H1 (cell line): ENCODE results near the gene XK. TPM values are rescaled to one million over a fixed set of nuclear protein-coding genes. Genes with fewer than 3 reads are reported as not detected.

ENCODE experiments used
- ATF2 ChIP-seq: IDR thresholded peaks from 2 replicates; pipeline ENCODE4 v1.6.1; 2012; ENCODE audit warnings: low read length, inconsistent platforms
- BACH1 ChIP-seq: IDR thresholded peaks from 2 replicates; pipeline ENCODE4 v1.6.1; 2012; ENCODE audit warnings: low read length, improper control_type of control experiment
- CBX5 ChIP-seq: fragments of 300-800, 300-1000 bp; sonication (generic); IDR thresholded peaks from 2 replicates; pipeline ENCODE4 v1.7.1; 2016; ENCODE audit warnings: antibody characterized with exemption, low read length, low read depth
- EP300 ChIP-seq, 2 experiments: IDR thresholded peaks; 1 replicate in 1 of 2; 2 replicates in 1 of 2; pipeline ENCODE4 v1.6.1; 2011 to 2012; ENCODE audit warnings: low read depth in 2 of 2, low read length in 2 of 2, mild to moderate bottlenecking in 2 of 2, borderline replicate concordance in 1 of 2, inconsistent platforms in 1 of 2, moderate library complexity in 1 of 2
- EZH2 ChIP-seq: fragments of 200-600 bp; sonication (generic); IDR thresholded peaks from 2 replicates; pipeline ENCODE4 v1.7.1; 2012; ENCODE audit warnings: low read depth, mild to moderate bottlenecking, moderate library complexity, low read length, inconsistent platforms; ENCODE audit not compliant: severe bottlenecking
- FOSL1 ChIP-seq: IDR thresholded peaks from 2 replicates; pipeline ENCODE4 v1.6.1; 2011; ENCODE audit warnings: mild to moderate bottlenecking, low read depth, low read length, moderate library complexity; ENCODE audit not compliant: insufficient read depth
- KDM4A ChIP-seq: IDR thresholded peaks from one replicate; pipeline ENCODE4 v1.7.1; 2012; ENCODE audit warnings: low read depth, mild to moderate bottlenecking, moderate library complexity, low read length, inconsistent platforms; ENCODE audit not compliant: severe bottlenecking
- MAX ChIP-seq: IDR thresholded peaks from 2 replicates; pipeline ENCODE4 v1.6.1; 2012; ENCODE audit warnings: inconsistent platforms
- POLR2AphosphoS5 ChIP-seq: IDR thresholded peaks from 2 replicates; pipeline ENCODE4 v1.6.1; 2011; ENCODE audit warnings: low read depth, low read length
- SP1 ChIP-seq: IDR thresholded peaks from 2 replicates; pipeline ENCODE4 v1.6.1; 2011; ENCODE audit warnings: low read depth, low read length
- SP4 ChIP-seq: IDR thresholded peaks from 2 replicates; pipeline ENCODE4 v1.6.1; 2012; ENCODE audit warnings: low read length, inconsistent platforms
- SUZ12 ChIP-seq: fragments of 200-600 bp; sonication (generic); IDR thresholded peaks from 2 replicates; pipeline ENCODE4 v1.6.1; 2012; ENCODE audit warnings: mild to moderate bottlenecking, inconsistent platforms, low read length, moderate library complexity, mixed read lengths
- TEAD4 ChIP-seq: IDR thresholded peaks from 2 replicates; pipeline ENCODE4 v1.6.1; 2012; ENCODE audit warnings: low read depth, low read length, inconsistent platforms, mixed read lengths
- YY1 ChIP-seq: IDR thresholded peaks from 2 replicates; pipeline ENCODE4 v1.6.1; 2011; ENCODE audit warnings: low read depth, mild to moderate bottlenecking, low read length
- ZNF274 ChIP-seq: IDR thresholded peaks from 2 replicates; pipeline ENCODE4 v1.7.0; 2012; ENCODE audit warnings: low read length, borderline replicate concordance; ENCODE audit errors: extremely low read depth
- polyA plus RNA-seq, 7 experiments: library from polyadenylated mRNA; depleted of rRNA in 3 of 7; stranded (reverse) in 5 of 7; unstranded in 2 of 7; fragments of >200 nt in 5 of 7; fragments of 200-250 nt in 2 of 7; gene quantifications; 1 replicate in 5 of 7; 2 replicates in 1 of 7; 4 replicates in 1 of 7; pipeline versions ENCODE4 v1.2.1 to v1.2.3, GENCODE V29; 2011 to 2013; ENCODE audit warnings: missing spikeins in 2 of 7, mixed read lengths in 2 of 7
- total RNA-seq: library from RNA; stranded (reverse); fragmentation: NEBNext Ultra II Directional; extraction: Animal tissue kit (Norgen Biotek cat#: 25700); gene quantifications from 2 replicates; pipeline ENCODE4 v1.2.1, GENCODE V29; 2021

Gene XK
- total and polyA plus RNA-seq, 2 of the 8 experiments (the other 6 are each of a cell fraction or from before 2014, with no cell fraction given): 0.76 to 0.84 TPM

GRCh38 chrX:37765507-37765906, 79.9 kb downstream of the XK start (continued):
- TF ChIP-seq SUZ12 (no peak), ATF2 (no peak), SP4 (no peak), EP300 (IDR thresholded peaks at IDR 0.05; ENCODE audit: borderline replicate concordance in 1 of 2, low read depth in 2 of 2, low read length in 2 of 2) (no peak), CBX5 (no peak), BACH1 (no peak), FOSL1 (no peak), TEAD4 (no peak), YY1 (no peak), EZH2 (no peak), KDM4A (no peak), ZNF274 (no peak), MAX (no peak), SP1 (no peak), POLR2AphosphoS5 (no peak)
